COLO668 (cell line): ENCODE results near the gene ISOC1.

ENCODE experiments used
- DNase-seq: peaks from one replicate; lab custom pipeline; 2025; ENCODE audit not compliant: unreplicated experiment; lab: John Stamatoyannopoulos, UW

Gene ISOC1

GRCh38 chr5:129094087-129094923 lies at the start of gene ISOC1:
Gene ISOC1 (plus strand): TSS chr5:129094749. CDS start chr5:129094767, 18 bp downstream.
- peak; percentile 91 for DNase-seq

GRCh38 chr5:129046151-129046550 lies 48.4 kb upstream of the ISOC1 start:
- DNase-seq: no peak

GRCh38 chr5:129048509-129048908 lies 46.0 kb upstream of the ISOC1 start:
- no peak for DNase-seq

GRCh38 chr5:129049126-129049799 lies 45.3 kb upstream of the ISOC1 start:
- DNase-seq: no peak

GRCh38 chr5:129051283-129051682 lies 43.3 kb upstream of the ISOC1 start:
- DNase-seq: no peak

- DNase-seq: no peak
Measured at GRCh38 chr5:129053438-129053837, 41.1 kb upstream of the ISOC1 start.

- DNase-seq: no peak
Measured at GRCh38 chr5:129057329-129057728, 37.2 kb upstream of the ISOC1 start.

GRCh38 chr5:129061849-129062248 lies 32.7 kb upstream of the ISOC1 start:
- no peak for DNase-seq

- DNase-seq: no peak
Measured at GRCh38 chr5:129063483-129064113, 31.0 kb upstream of the ISOC1 start.

- no peak for DNase-seq
Measured at GRCh38 chr5:129065721-129066120, 28.8 kb upstream of the ISOC1 start.

- DNase-seq: no peak
Measured at GRCh38 chr5:129067745-129068144, 26.8 kb upstream of the ISOC1 start.

GRCh38 chr5:129069292-129069691 lies 25.3 kb upstream of the ISOC1 start:
- DNase-seq: no peak

- no peak for DNase-seq
Measured at GRCh38 chr5:129073111-129073510, 21.4 kb upstream of the ISOC1 start.

- no peak for DNase-seq
Measured at GRCh38 chr5:129074903-129075302, 19.6 kb upstream of the ISOC1 start.

GRCh38 chr5:129077433-129078075 lies 17.0 kb upstream of the ISOC1 start:
- DNase-seq: no peak

- no peak for DNase-seq
Measured at GRCh38 chr5:129078247-129078646, 16.3 kb upstream of the ISOC1 start.

- DNase-seq: no peak
Measured at GRCh38 chr5:129078660-129079059, 15.9 kb upstream of the ISOC1 start.

- no peak for DNase-seq
Measured at GRCh38 chr5:129079496-129079895, 15.1 kb upstream of the ISOC1 start.

GRCh38 chr5:129080766-129081165 lies 13.8 kb upstream of the ISOC1 start:
- no peak for DNase-seq

GRCh38 chr5:129082225-129083136 lies 12.1 kb upstream of the ISOC1 start:
- no peak for DNase-seq
